Heart right ventricle (tissue), 16 donors: ENCODE data around the gene ZNF878. TPM values are rescaled to one million over a fixed set of nuclear protein-coding genes. Genes with fewer than 3 reads are reported as not detected.

Experiments used
- ATAC-seq, 8 donors: fragments of 200-7000 bp; cut with Tn5 transposase; one replicate each; pipeline ENCODE4 v1.9.1; 2020; ENCODE audit warnings: mild to moderate bottlenecking in 8 of 8, moderate library complexity in 8 of 8, moderate number of reproducible peaks in 1 of 8
- DNase-seq, 2 donors: peaks; one replicate each; pipeline ENCODE4 v3.0.0-alpha.2; 2020
- H3K27ac ChIP-seq, 10 donors: fragments of 200-600 bp; sonication (generic) in 2 of 10; one replicate each; pipeline versions ENCODE4 v1.5.0 to v1.8.0; 2020 to 2022; ENCODE audit warnings: mild to moderate bottlenecking in 3 of 10
- H3K27me3 ChIP-seq, 7 donors: fragments of 200-600 bp; one replicate each; pipeline ENCODE4 v1.8.0; 2021 to 2022; ENCODE audit warnings: mild to moderate bottlenecking in 2 of 7
- H3K36me3 ChIP-seq, 9 donors: fragments of 200-600 bp; sonication (generic) in 1 of 9; one replicate each; pipeline versions ENCODE4 v1.5.0 to v1.8.0; 2020 to 2022; ENCODE audit warnings: mild to moderate bottlenecking in 2 of 9
- H3K4me1 ChIP-seq, 9 donors: fragments of 200-600 bp; sonication (generic) in 1 of 9; one replicate each; pipeline versions ENCODE4 v1.5.0 to v1.8.0; 2020 to 2022; ENCODE audit warnings: mild to moderate bottlenecking in 4 of 9
- H3K4me3 ChIP-seq, 10 donors: fragments of 200-600 bp; sonication (generic) in 2 of 10; one replicate each; pipeline versions ENCODE4 v1.5.0 to v1.8.0; 2020 to 2022; ENCODE audit warnings: mild to moderate bottlenecking in 7 of 10, moderate library complexity in 2 of 10
- H3K9me3 ChIP-seq, 11 donors: fragments of 200-600 bp in 10 of 11; sonication (generic) in 2 of 11; one replicate each; pipeline versions ENCODE4 v1.5.0 to v1.8.0; 2013 to 2022; ENCODE audit warnings: mild to moderate bottlenecking in 2 of 11, control low read depth in 1 of 11, moderate library complexity in 1 of 11
- CTCF ChIP-seq, 9 donors: fragments of 200-600 bp; sonication (generic) in 2 of 9; IDR thresholded peaks; one replicate each; pipeline versions ENCODE4 v1.5.0 to v1.8.0; 2021 to 2022; ENCODE audit warnings: antibody characterized with exemption in 9 of 9, mild to moderate bottlenecking in 5 of 9, moderate library complexity in 1 of 9
- WGBS, 2 donors: extraction: QIAGEN DNeasy Blood & Tissue Kit; methylation state at CpG; one replicate each; pipeline ENCODE4 v1.1.7; 2013; ENCODE audit warnings: inconsistent platforms in 1 of 2; 5-methylcytosine and 5-hydroxymethylcytosine counted together
- intact Hi-C, 10 donors: fragments of 100-400 bp; cut with DNase I; formaldehyde crosslinking; loops; one replicate each; pipeline versions ENCODE4 v1.11.1 to v1.14.2; 2022
- polyA plus RNA-seq, 2 donors: library from polyadenylated mRNA; stranded (reverse); fragments of 200-250 nt; gene quantifications; one replicate each; pipeline ENCODE4 v1.2.3, GENCODE V29; 2013
- total RNA-seq, 10 donors: library from RNA; stranded (reverse); fragmentation: NEBNext Ultra II Directional in 3 of 10; extraction: Animal tissue kit (Norgen Biotek cat#: 25700) in 3 of 10; gene quantifications; one replicate each; pipeline versions ENCODE4 v1.2.1 to v1.2.4, GENCODE V29; 2021 to 2023
- donor health status: Arrhythmogenic right ventricular cardiomyopathy.
- donor health status: ischemic (EF 13 %, LVEDD 7.1; RV severe dilation, severe dysfunction).
- donor health status: healthy with polysubstance abuse.
- donor health status: DM: no; HTN: yes; CAD: no.
- donor health status: DM: no; HTN: no; CAD: no.
- donor health status: ischemic (EF 25% LVEDD 6.9; RV normal size, moderate dysfunction).
- donor health status: ischemic (EF 25% LVEDD 5.7; RV mildly dilated, moderate dysfunction).
- donor health status: healthy.
- donor health status: DM: yes; HTN: yes; CAD: no.
- donor health status: Ischemic cardiomyopathy.
- donor health status: ischemic (EF 35%, LVEDD 5.7; RV mildly dilated, moderate dysfunction).
- donor health status: nonischemic (EF 11% LVEDD 7.7; RV severe dilation, severe dysfunction).
- donor health status: DM: yes; HTN: yes; CAD: no.
- donor health status: PGD.
- donor health status: ischemic (EF 29% LVEDD 5.4; RV normal size, mild dysfunction).
- donor health status: nonischemic (EF 23%, LVEDD 6.1; RV moderate dilation, normal function).

Gene ZNF878
- total and polyA plus RNA-seq, 12 donors, result 0.13 to 0.51 (median 0.34) TPM; not detected in 4

- Histone ChIP-seq H3K27ac (no peak overlapping the region), H3K4me3 (no peak overlapping the region), H3K4me1 (no peaks in the 10 kb centered on the region), H3K9me3 (peaks cover 0 to 77% (median 28%) of the 10 kb centered on the region in 11 donors), H3K27me3 (no peaks in the 10 kb centered on the region), H3K36me3 (peaks cover 0 to 23% (median 0%) of the 10 kb centered on the region in 9 donors)
- DNase-seq (no peak), ATAC-seq (no peak)
- TF ChIP-seq CTCF (IDR thresholded peaks at IDR 0.05), result no peak
- intact Hi-C loops, result no loop called here
Observed at GRCh38 chr19:12042893-12043292, 9.9 kb downstream of the ZNF878 start.

GRCh38 chr19:12035220-12036172 is 17.3 kb downstream of the ZNF878 start, which contains the start of gene ZNF433:
Gene ZNF433 (minus strand): TSS chr19:12035679. CDS start chr19:12035539, 140 bp downstream.
- Histone ChIP-seq H3K27me3 (no peaks in the 10 kb centered on the region), H3K9me3 (peaks cover 0 to 3% (median 0%) of the 10 kb centered on the region in 11 donors), H3K4me1 (peaks cover 0 to 20% (median 8%) of the 10 kb centered on the region in 9 donors), H3K4me3 (peak within 1 kb of the TSS; percentile 74 to 97 (median 89)), H3K36me3 (no peaks in the 10 kb centered on the region), H3K27ac (peak within 1 kb of the TSS; percentile 55 to 92 (median 88))
- DNase-seq, result peak; percentile 95 to 96
- WGBS, 2 donors, result 1% methylated on average over 68 of the region's 68 CpGs
- ATAC-seq, result peak; percentile 99 to 100 (median 100)
- TF ChIP-seq CTCF (IDR thresholded peaks at IDR 0.05), result peak in 3 of 9 donors; percentile 5 to 30 (median 21)
- intact Hi-C loops, result loop anchor here in 1 of 10 donors (2.0 kb wide), 2 partner anchors 17 to 47 kb away; partner anchors contain the start of gene ZNF878

- 21 to 32% methylated on average over 8 of the region's 8 CpGs for WGBS, 2 donors
Observed at GRCh38 chr19:12034620-12035019, 18.1 kb downstream of the ZNF878 start.

More at GRCh38 chr19:12034620-12035019, 18.1 kb downstream of the ZNF878 start:
- DNase-seq, result no peak
- H3K4me3 ChIP-seq, result peak overlapping the region; percentile 74 to 97 (median 89)
- TF ChIP-seq CTCF (IDR thresholded peaks at IDR 0.05), result no peak
- no peak for ATAC-seq
- H3K27ac ChIP-seq, result peak overlapping the region in 6 of 10 donors; percentile 83 to 92 (median 88)
- H3K9me3 ChIP-seq, result peaks cover 0 to 9% (median 0%) of the 10 kb centered on the region in 11 donors
- no peaks in the 10 kb centered on the region for H3K27me3 ChIP-seq
- H3K36me3 ChIP-seq, result peaks cover 0 to 3% (median 0%) of the 10 kb centered on the region in 9 donors
- peaks cover 0 to 20% (median 8%) of the 10 kb centered on the region in 9 donors for H3K4me1 ChIP-seq
- intact Hi-C loops, result loop anchor here in 1 of 10 donors (2.0 kb wide), 2 partner anchors 18 to 46 kb away; partner anchors contain the start of gene ZNF878
